K562 (cell line): ENCODE measurements around the gene GPALPP1.

ENCODE experiments used
- CREM ChIP-seq: IDR thresholded peaks from 2 replicates; pipeline ENCODE4 v1.6.1; 2014; ENCODE audit warnings: antibody characterized with exemption, low read depth
- CTCF ChIP-seq, 3 experiments: IDR thresholded peaks in 2 of 3; conservative IDR thresholded peaks in 1 of 3; 2 replicates each; pipeline ENCODE4 v1.5.1; 2011 to 2012; ENCODE audit warnings: low read length in 3 of 3, mild to moderate bottlenecking in 3 of 3, control low read depth in 2 of 3, improper control_type of control experiment in 1 of 3, inconsistent platforms in 1 of 3, low read depth in 1 of 3, mixed read lengths in 1 of 3, moderate library complexity in 1 of 3; ENCODE audit not compliant: insufficient read depth in 2 of 3
- FOXP4 ChIP-seq: sonication (generic); formaldehyde crosslinking; IDR thresholded peaks from 2 replicates; pipeline ENCODE4 v1.8.0; 2022; ENCODE audit warnings: mild to moderate bottlenecking, missing genetic modification reagents, borderline replicate concordance
- LEF1 ChIP-seq: fragments of 450-650 bp; IDR thresholded peaks from 2 replicates; pipeline ENCODE4 v1.6.1; 2016; ENCODE audit warnings: mild to moderate bottlenecking
- NR3C1 ChIP-seq: sonication (generic); formaldehyde crosslinking; IDR thresholded peaks from 2 replicates; pipeline ENCODE4 v1.8.1; 2022; ENCODE audit warnings: missing genetic modification reagents
- REST ChIP-seq, 2 experiments: fragments of 450-650 bp; formaldehyde crosslinking in 1 of 2; IDR thresholded peaks; 2 replicates each; pipeline versions ENCODE4 v1.4.0 to v1.6.1; 2014 to 2020; ENCODE audit warnings: mild to moderate bottlenecking in 2 of 2, borderline replicate concordance in 1 of 2, low read depth in 1 of 2
- ZBTB49 ChIP-seq: sonication (generic); formaldehyde crosslinking; IDR thresholded peaks from 2 replicates; pipeline ENCODE4 v1.8.0; 2022; ENCODE audit warnings: missing genetic modification reagents, mild to moderate bottlenecking, borderline replicate concordance

- TF ChIP-seq FOXP4 (CRISPR knock-in tag) (no peak), REST (IDR thresholded peaks at IDR 0.05; ENCODE audit: borderline replicate concordance) (no peak), REST (CRISPR knock-in tag; IDR thresholded peaks at IDR 0.05; ENCODE audit: low read depth) (no peak), NR3C1 (CRISPR knock-in tag) (no peak), ZBTB49 (CRISPR knock-in tag) (no peak), LEF1 (no peak), CTCF (IDR thresholded peaks at IDR 0.05 in 2 of 3, conservative IDR thresholded peaks at IDR 0.05 in 1 of 3; ENCODE audit: insufficient read depth in 2 of 3, low read depth in 1 of 3, low read length in 3 of 3) (no peak), CREM (no peak)
These were observed 21.9 kb downstream of the GPALPP1 start for GRCh38 chr13:45011198-45011597.
